Tibial nerve (tissue), 4 donors: ENCODE measurements around the gene QRSL1. TPM values are rescaled to one million over a fixed set of nuclear protein-coding genes. Genes with fewer than 3 reads are reported as not detected.

ENCODE experiments used
- DNase-seq, 2 donors: peaks; one replicate each; pipeline ENCODE4 v3.0.0-alpha.2; 2019; ENCODE audit warnings: low spot score in 2 of 2
- H3K27ac ChIP-seq, 4 donors: fragments of 200-600 bp; sonication (generic) in 3 of 4; one replicate each; pipeline ENCODE4 v1.5.1; 2017 to 2019; ENCODE audit warnings: mild to moderate bottlenecking in 1 of 4
- H3K27me3 ChIP-seq, 2 donors: fragments of 200-600 bp; sonication (generic) in 1 of 2; one replicate each; pipeline versions ENCODE4 v1.5.1 to v1.6.0; 2017 to 2019
- H3K36me3 ChIP-seq, 3 donors: fragments of 200-600 bp; sonication (generic); one replicate each; pipeline ENCODE4 v1.5.1; 2018 to 2019
- H3K4me1 ChIP-seq, 4 donors: fragments of 200-600 bp; sonication (generic) in 3 of 4; one replicate each; pipeline ENCODE4 v1.5.1; 2017 to 2019
- H3K4me3 ChIP-seq, 4 donors: fragments of 200-600 bp; sonication (generic) in 3 of 4; one replicate each; pipeline ENCODE4 v1.5.1; 2017 to 2019; ENCODE audit warnings: mild to moderate bottlenecking in 1 of 4, moderate library complexity in 1 of 4
- H3K9me3 ChIP-seq, 4 donors: fragments of 200-600 bp; sonication (generic) in 3 of 4; one replicate each; pipeline ENCODE4 v1.5.1; 2017 to 2019
- EP300 ChIP-seq, 2 donors: sonication (generic); formaldehyde crosslinking; IDR thresholded peaks; one replicate each; pipeline ENCODE4 v1.6.1; 2017; ENCODE audit warnings: antibody characterized with exemption in 2 of 2, mild to moderate bottlenecking in 1 of 2
- POLR2A ChIP-seq, 2 donors: fragments of 450-650 bp; IDR thresholded peaks; one replicate each; pipeline ENCODE4 v1.6.1; 2017; ENCODE audit warnings: antibody characterized with exemption in 2 of 2, mild to moderate bottlenecking in 2 of 2, moderate library complexity in 2 of 2
- WGBS, 2 donors: methylation state at CpG; one replicate each; pipeline ENCODE4 v1.1.5; 2018; 5-methylcytosine and 5-hydroxymethylcytosine counted together
- small RNA-seq: library from RNA; depleted of rRNA; stranded (forward); fragments of <200 nt; gene quantifications from one replicate; pipeline ENCODE3, GENCODE V24; 2016
- total RNA-seq, 4 donors: library from RNA; depleted of rRNA; stranded (reverse); fragments of >200 nt; gene quantifications; one replicate each; pipeline ENCODE4 v1.1.0, GENCODE V29; 2016
- TF ChIP-seq, protein P1 (sequence below), 5 experiments: fragments of 200-600 bp in 3 of 5; fragments of 450-650 bp in 2 of 5; sonication (generic) in 3 of 5; IDR thresholded peaks; one replicate each; pipeline ENCODE4 v1.5.1; 2016 to 2019; ENCODE audit warnings: antibody characterized with exemption in 5 of 5, mild to moderate bottlenecking in 3 of 5, moderate library complexity in 2 of 5

Gene QRSL1
- total RNA-seq, 4 donors from 2014 or later: 9.6 to 14.0 (median 11.1) TPM

DNA sequence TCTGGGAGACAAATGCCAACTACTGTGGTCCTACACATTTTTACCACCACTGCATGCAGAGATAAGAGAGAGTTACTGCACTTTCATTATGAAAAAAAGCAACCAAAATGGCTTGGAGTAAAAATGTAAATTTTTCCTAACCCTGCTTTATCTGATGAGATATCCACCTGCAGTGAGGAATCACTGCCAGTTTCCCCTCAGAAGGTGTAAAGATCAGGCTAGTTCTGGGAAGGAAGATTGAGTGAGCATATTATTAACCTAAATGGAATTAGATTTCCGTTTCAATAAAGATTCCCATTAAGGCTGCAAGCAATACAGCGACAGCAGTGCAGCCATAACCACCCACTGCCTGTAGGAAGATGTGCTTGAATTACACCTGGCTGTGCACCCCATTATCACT, 84.9 kb downstream of the QRSL1 start:
- Histone ChIP-seq H3K27ac (no peak overlapping the region), H3K4me1 (no peaks in the 10 kb centered on the region), H3K4me3 (no peak overlapping the region), H3K27me3 (no peaks in the 10 kb centered on the region), H3K9me3 (no peaks in the 10 kb centered on the region), H3K36me3 (no peaks in the 10 kb centered on the region)
- WGBS, 2 donors: 66 to 78% methylated on average over 2 of the region's 2 CpGs
- TF ChIP-seq, protein P1, sequence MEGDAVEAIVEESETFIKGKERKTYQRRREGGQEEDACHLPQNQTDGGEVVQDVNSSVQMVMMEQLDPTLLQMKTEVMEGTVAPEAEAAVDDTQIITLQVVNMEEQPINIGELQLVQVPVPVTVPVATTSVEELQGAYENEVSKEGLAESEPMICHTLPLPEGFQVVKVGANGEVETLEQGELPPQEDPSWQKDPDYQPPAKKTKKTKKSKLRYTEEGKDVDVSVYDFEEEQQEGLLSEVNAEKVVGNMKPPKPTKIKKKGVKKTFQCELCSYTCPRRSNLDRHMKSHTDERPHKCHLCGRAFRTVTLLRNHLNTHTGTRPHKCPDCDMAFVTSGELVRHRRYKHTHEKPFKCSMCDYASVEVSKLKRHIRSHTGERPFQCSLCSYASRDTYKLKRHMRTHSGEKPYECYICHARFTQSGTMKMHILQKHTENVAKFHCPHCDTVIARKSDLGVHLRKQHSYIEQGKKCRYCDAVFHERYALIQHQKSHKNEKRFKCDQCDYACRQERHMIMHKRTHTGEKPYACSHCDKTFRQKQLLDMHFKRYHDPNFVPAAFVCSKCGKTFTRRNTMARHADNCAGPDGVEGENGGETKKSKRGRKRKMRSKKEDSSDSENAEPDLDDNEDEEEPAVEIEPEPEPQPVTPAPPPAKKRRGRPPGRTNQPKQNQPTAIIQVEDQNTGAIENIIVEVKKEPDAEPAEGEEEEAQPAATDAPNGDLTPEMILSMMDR (IDR thresholded peaks at IDR 0.05): no peak
- TF ChIP-seq EP300 (IDR thresholded peaks at IDR 0.05): no peak
- no peak for DNase-seq

DNA sequence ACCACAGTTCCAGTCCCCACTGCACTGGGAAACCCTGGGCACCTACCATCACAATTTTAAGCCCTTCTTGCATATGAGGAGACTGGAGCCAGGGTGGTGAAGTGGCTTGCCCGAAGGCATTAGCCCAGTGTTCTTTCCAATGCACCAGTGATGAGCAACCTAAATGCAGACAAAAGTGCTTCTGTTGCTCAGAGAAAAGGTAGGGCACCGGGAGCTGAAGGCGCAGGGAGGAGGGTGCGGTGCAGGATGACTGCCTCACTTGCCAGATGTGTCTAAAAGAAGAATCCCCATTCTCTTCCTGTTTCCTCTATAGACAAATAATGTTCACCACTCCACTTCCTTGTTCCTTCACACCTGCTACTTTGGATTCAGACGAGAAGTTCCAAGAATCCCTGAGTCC, 86.5 kb downstream of the QRSL1 start:
- WGBS, 2 donors: 77 to 80% methylated on average over 5 of the region's 5 CpGs
- no peak for DNase-seq
- TF ChIP-seq POLR2A (IDR thresholded peaks at IDR 0.05) (no peak), EP300 (IDR thresholded peaks at IDR 0.05) (no peak)
- TF ChIP-seq, protein P1 (IDR thresholded peaks at IDR 0.05): no peak
- no peak overlapping the region for H3K27ac ChIP-seq
- no peaks in the 10 kb centered on the region for H3K4me1 ChIP-seq
- no peak overlapping the region for H3K4me3 ChIP-seq
- H3K27me3 ChIP-seq: no peaks in the 10 kb centered on the region
- H3K36me3 ChIP-seq: no peaks in the 10 kb centered on the region
- no peaks in the 10 kb centered on the region for H3K9me3 ChIP-seq

GRCh38 chr6:106716966-106717365, 87.6 kb downstream of the QRSL1 start:
- no peaks in the 10 kb centered on the region for H3K27me3 ChIP-seq
- no peak for DNase-seq
- no peaks in the 10 kb centered on the region for H3K4me1 ChIP-seq
- WGBS, 2 donors: 77 to 79% methylated on average over 2 of the region's 2 CpGs
- H3K27ac ChIP-seq: no peak overlapping the region
- TF ChIP-seq POLR2A (IDR thresholded peaks at IDR 0.05) (no peak), EP300 (IDR thresholded peaks at IDR 0.05) (no peak)
- TF ChIP-seq, protein P1 (IDR thresholded peaks at IDR 0.05): no peak
- H3K4me3 ChIP-seq: no peak overlapping the region
- H3K9me3 ChIP-seq: no peaks in the 10 kb centered on the region
- H3K36me3 ChIP-seq: no peaks in the 10 kb centered on the region

Small RNA genes within 50 kb of the gene (small RNA-seq; reads per million reads assigned to genes)
- gene RNU6-527P: not detected

Other genes starting within 250 kb of the QRSL1 start
- 1 to 10 TPM; 3.3 to 7.1 (median 6.8) TPM for gene RTN4IP1, start 80 bp upstream of the QRSL1 start, total RNA-seq